RKO (cell line): Measurements from ENCODE around the gene CACNB3.
A peak's percentile ranks its signal among the peaks of the same experiment; 100 is the strongest.
"Not testable (repeated sequence)": the region's sequence is repeated elsewhere in the genome, so short reads cannot be mapped to it uniquely, and the experiment has no call there.

Experiments
- DNase-seq: peaks from one replicate; pipeline ENCODE4 v3.0.0-alpha.2; 2016; ENCODE audit warnings: low spot score

Gene CACNB3

GRCh38 chr12:48854932-48855331, 36.6 kb downstream of the CACNB3 start:
- DNase-seq = not testable (repeated sequence)

GRCh38 chr12:48856379-48856778, 38.1 kb downstream of the CACNB3 start:
- no peak for DNase-seq

GRCh38 chr12:48857278-48857994, 39.1 kb downstream of the CACNB3 start:
- no peak for DNase-seq

GRCh38 chr12:48858043-48858442, 39.7 kb downstream of the CACNB3 start:
- no peak for DNase-seq

GRCh38 chr12:48859607-48860006, 41.3 kb downstream of the CACNB3 start:
- no peak for DNase-seq

- not testable (repeated sequence) for DNase-seq
Measured at GRCh38 chr12:48860236-48860635, 41.9 kb downstream of the CACNB3 start.

GRCh38 chr12:48861111-48861510, 42.8 kb downstream of the CACNB3 start:
- peak; percentile 39 for DNase-seq

GRCh38 chr12:48862760-48863159, 44.5 kb downstream of the CACNB3 start:
- DNase-seq = no peak

DNA sequence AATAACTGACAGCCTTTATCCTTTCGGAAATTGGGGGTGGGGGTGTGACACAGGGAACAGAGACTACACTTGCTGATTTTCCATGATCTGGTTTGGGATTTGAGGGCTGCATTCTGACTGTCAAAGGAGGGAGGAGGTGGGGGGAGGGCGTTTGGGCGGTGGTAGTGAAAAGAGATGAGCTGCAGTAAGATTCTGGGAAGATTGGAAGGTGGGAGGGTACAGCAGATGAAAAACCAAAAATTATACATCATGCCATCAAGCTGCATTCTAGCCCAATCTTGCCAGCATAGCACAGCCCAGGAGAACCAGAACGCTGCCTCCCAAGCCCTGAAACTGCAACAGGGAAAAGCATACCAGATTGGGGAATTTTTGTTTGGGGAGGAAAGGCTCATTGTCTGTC, 45.0 kb downstream of the CACNB3 start:
- DNase-seq = no peak

DNA sequence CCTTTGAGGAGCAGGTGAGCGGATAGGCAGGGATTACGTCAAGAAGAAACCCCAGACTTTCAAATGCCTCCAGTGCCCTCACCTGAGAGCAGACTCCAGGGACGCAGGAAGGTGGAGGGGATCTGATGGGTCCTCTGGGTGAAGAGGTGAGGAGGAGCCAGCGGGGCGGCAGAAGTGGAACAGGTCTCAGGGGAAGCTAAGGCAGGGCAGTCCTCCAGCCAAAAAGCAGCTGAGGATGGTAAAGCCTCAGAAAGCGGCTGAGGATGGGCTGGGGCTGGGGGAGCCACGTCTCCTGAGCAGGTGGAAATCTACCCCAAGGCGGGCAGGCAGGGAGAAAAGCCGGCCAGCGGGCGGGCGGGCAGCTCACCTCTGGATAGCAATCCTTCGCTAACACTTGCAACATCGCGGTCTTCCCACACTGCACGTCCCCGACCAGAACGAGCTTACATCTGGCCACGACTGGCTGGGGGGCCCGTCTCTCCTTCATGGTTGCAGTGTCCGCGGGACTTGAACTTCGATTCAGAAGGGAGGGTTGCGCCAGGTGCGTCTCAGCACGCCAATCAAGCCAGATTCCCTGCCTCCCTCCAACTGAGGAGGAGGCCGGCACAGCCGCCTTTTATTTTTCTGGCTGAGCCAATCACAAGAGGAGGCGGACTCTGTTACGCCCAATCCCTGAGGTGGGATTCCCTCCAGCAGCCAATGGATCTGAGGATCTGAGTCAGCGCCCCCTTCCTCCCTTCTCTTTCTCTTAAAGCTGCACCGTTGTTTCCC, 47.2 kb downstream of the CACNB3 start, which contains the start of gene RND1:
Gene RND1 (minus strand): TSS at position 590 of the 771 bp plus-strand sequence. CDS start 103 bp downstream, at position 487.
- peak; percentile 93 for DNase-seq

- DNase-seq = no peak
Measured at GRCh38 chr12:48866052-48866711, 47.9 kb downstream of the CACNB3 start.

DNA sequence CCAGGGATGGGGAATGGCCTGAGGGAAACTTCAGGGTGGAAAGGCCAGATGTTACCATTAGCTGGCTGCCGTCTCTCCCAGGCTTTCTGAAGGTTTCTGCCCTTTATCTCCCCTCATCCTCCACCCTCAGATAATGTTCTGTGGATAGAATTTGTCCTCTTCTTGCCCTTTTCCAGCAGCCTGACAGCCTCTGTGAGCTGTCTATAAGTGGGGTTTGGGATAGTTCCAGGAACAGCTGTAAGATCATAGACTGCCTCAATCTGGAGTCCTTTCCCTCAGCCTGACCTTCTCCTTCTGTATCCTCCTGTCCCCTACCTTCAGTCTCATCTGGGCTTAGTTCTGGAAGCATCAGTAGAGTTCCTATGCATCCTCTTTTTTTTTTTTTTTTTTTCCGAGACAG, 50.2 kb downstream of the CACNB3 start:
- DNase-seq = no peak

- no peak for DNase-seq
Measured at GRCh38 chr12:48869191-48869590, 50.9 kb downstream of the CACNB3 start.

DNA sequence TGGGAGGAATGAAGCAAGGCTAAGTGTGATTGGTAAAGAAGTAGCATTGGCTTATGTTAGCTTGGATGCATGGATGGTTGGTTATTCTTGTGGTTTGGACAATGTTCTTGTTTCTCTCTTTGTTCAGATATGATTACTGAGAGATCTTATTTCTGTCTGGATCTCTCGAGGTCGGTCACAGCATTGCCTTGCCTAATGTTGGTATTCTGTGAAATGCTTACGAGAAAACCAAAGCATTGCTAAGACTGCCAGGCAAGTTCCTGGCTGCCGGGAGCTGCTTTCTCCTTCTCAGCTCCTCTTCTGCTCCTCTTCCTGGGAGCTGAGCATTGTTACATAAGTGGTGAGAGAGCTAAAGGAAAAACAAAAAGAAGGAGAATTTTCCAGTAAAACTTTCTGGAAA, 54.8 kb downstream of the CACNB3 start:
- no peak for DNase-seq

DNA sequence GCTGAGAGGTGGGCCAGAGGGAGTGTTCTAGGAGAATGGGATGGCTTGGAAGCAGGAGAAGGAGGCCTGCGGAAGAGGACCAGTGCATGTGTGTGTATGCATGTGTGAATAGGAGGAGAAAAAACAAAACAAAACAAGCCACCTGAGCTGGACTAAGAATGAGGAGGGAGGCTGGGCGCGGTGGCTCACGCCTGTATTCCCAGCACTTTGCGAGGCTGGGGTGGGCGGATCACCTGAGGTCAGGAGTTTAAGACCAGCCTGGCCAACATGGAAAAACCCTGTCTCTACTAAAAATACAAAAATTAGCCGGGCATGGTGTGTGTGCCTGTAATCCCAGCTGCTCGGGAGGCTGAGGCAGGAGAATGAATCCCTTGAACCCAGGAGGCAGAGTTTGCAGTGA, 55.2 kb downstream of the CACNB3 start:
- not testable (repeated sequence) for DNase-seq

DNA sequence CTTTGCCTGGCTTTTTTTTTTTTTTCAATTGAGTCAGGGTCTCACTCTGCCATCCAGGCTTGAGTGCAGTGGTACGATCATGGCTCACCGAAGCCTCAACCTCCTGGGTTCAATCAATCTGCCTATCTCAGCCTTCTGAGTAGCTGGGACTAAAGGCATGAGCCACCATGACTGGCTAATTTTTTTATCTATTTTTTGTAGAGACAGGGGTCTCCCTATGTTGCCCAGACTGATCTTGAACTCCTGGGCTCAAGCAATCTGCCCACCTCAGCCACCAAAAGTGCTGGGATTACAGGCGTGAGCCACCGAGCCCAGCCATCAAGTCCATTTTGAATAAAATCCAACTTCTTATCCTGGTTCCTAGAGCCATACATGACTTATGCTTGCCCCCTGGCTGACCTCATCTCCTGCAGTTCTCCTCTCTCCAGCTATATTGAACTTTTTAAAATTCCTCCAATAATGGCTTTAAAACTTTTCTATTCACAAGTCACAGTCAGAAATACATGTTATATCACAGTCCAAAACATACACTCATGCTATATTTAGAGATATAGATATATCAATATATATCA, 57.7 kb downstream of the CACNB3 start:
- no peak for DNase-seq
